ENCODE data around the gene GIPC1. TPM values are rescaled to one million over a fixed set of nuclear protein-coding genes. Genes with fewer than 3 reads are reported as not detected.
A peak's percentile ranks its signal among the peaks of the same experiment; 100 is the strongest.

Gene GIPC1
- total RNA-seq, 1 donor from 2014 or later = 98.8 TPM

GRCh38 chr19:14434543-14435319, 61.2 kb downstream of the GIPC1 start:
- DNase-seq = no peak

DNA sequence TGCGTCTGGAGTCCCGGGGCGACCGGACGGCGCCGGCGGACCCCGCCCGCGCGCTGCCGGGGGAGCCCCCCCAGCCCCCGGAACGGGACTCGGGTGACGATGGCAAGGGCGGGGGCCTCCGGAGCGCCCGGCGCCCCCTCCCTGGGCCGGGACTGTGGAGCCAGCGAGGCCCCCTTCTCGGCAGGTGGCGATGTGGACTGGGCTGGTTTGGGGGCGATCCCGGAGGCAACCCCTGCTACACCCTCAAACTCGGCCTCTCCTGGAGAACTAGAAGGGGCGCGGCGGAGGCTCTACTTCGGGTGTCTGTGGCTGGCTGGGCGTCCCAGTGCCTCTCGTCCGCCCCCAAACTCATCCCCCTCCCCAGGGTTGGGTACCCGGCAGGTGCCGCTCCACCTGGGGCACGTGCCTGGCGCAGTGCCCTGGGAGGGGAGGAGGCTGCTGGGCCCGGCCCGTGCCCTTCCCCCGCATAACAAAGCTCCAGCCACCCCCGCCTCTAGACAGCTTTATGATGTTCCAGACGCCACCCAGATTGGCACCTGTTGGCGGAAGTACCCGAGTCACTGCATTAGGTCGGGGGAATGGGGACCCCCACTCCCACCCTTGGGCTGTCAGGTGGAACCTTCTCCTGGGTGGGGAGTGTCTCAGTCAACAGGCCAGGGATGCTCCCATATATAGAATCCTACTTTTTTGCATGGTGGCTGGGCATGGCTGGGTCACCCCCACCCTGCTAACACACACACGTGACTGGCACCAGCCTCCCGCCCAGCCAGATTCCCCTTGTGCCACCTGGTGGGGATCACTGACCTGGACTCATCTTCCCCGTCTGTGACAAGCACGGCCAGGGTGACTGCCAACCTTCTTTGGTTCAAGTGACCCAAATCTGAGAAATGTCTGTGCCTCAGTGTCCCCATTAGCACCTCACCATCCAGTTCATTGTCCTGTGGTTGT, 62.1 kb downstream of the GIPC1 start:
- DNase-seq = peak; percentile 24

DNA sequence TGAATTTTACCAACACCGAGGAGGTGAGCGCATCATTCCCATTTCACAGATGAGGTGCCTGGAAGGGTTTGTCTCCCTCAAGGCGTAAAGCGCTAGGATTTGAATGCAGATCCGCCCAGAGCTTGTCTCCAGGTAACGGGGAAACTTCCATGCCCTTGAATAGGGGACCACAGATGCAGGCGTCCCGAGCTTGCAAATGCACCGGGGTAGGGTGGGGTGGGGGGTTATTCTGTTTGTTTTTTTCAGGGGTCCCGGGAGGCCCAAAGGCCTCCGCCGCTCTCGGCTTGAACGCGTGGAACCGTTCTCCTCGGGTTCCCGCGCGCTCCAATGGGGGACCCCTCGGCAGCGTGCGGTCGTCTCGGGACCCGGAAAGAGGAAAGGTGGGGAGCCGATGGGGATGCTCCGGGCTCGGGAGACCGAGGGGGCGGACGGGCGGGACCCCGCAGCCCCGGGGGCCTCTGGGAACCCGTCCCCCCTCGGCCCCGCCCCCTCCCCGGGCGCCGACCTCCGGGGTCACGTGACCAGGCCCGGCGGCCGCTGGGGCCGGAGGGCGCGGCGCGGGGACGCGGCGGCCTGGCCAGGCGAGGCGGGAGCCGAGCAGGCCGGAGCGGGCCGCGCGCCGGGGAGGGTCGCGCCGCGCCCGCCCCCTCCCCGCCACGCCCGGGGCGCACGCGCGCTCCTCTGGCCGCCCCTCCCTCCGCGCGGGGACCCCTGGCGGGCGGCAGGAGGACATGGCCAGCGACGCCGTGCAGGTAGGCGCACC, 63.0 kb downstream of the GIPC1 start, which contains the start of gene PKN1:
Gene PKN1 (plus strand): TSS at position 516 of the 763 bp plus-strand sequence. CDS start 216 bp downstream, at position 732.
- peak; percentile 81 for DNase-seq

DNA sequence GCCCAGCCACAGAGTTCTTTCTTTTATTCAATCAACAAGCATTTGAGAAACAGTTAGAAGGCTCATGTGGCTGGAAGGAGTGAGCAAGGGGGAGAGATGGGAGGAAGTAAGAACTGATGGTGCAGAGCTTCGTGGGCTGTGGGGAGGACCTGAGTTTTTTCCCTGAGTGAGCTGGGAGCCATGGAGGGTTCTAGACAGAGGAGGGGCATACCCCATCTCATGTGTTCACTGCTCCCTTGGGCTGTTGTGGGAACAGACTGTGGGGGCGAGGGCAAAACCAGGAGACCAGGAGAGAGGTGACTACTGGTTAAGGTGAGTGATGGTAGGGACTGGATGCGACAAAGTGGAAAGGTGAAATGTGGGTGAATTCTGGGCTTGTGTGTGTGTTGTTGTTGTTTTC, 65.2 kb downstream of the GIPC1 start:
- DNase-seq = no peak

DNA sequence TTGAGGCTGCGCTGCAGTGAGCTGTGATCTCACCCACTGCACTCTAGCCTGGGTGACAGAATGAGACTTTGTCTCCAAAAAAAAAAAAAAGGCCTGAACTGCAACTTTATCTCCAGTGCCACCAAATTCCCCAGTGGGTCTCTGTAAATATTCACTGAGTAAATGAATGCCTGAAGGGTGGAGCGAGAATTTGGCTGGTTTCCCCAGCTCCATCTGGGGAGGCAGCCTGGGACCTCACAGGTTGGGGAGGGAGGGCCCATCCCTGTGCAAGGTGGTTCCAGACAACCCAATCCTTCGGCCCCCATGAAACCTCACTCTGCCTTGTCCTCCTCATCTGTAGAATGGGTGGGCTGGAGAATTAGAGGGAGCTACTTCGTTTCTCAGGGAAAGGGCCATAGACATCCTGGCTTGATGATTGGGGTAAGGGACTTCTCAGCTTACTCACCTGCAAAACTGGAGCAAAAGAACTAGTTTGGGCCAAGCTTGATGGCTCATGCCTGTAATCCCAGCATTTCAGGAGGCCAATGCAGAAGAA, 67.0 kb downstream of the GIPC1 start:
- DNase-seq = no peak

Small RNA genes within 50 kb of the gene (small RNA-seq; reads per million reads assigned to genes)
- not detected for gene SNRPGP15 (ENCODE audit: low replicate concordance)

Other genes starting within 250 kb of the GIPC1 start
- gene ADGRE5, start 114.7 kb downstream of the GIPC1 start, total RNA-seq = 32.5 TPM
- 48.2 TPM for gene DDX39A, start 76.8 kb downstream of the GIPC1 start, total RNA-seq
- gene PKN1, start 62.8 kb downstream of the GIPC1 start, total RNA-seq = 83.0 TPM
- not detected for gene PTGER1, start 20.8 kb downstream of the GIPC1 start, total RNA-seq
- 79.8 TPM for gene DNAJB1, start 22.3 kb upstream of the GIPC1 start, total RNA-seq
- 74.2 TPM for gene TECR, start 33.5 kb upstream of the GIPC1 start, total RNA-seq
- 280 TPM for gene NDUFB7, start 75.9 kb upstream of the GIPC1 start, total RNA-seq
- 1.0 TPM for gene CLEC17A, start 87.0 kb upstream of the GIPC1 start, total RNA-seq
- gene ADGRE3, start 178.7 kb upstream of the GIPC1 start, total RNA-seq = not detected
- 18.1 TPM for gene ZNF333, start 193.9 kb upstream of the GIPC1 start, total RNA-seq

Data from tongue (tissue), 3 donors.